ENCODE results near the gene ZNF19. TPM values are rescaled to one million over a fixed set of nuclear protein-coding genes. Genes with fewer than 3 reads are reported as not detected.

The ZNF19 gene
- total and polyA plus RNA-seq, 9 of the 15 experiments (the other 6 are each of a cell fraction or from before 2014, with no cell fraction given), result 1.2 to 2.8 (median 1.8) TPM

GRCh38 chr16:71467810-71468209, 21.3 kb downstream of the ZNF19 start (continued):
- TF ChIP-seq E2F5 (CRISPR knock-in tag; IDR thresholded peaks at IDR 0.05), result peak; percentile 94; the same call in 1 of the 2 replicates
- TF ChIP-seq ZBTB11 (CRISPR knock-in tag; IDR thresholded peaks at IDR 0.05), result peak in 1 of 3 experiments; percentile 71; a peak in 2 of 6 replicates
- no peak for TF ChIP-seq GATAD2B (IDR thresholded peaks at IDR 0.05; ENCODE audit: borderline replicate concordance)
- peak in 1 of 2 experiments; percentile 96; a peak in 2 of 4 replicates for TF ChIP-seq RCOR1 (IDR thresholded peaks at IDR 0.05; ENCODE audit: borderline replicate concordance in 1 of 2, low read depth in 2 of 2, low read length in 2 of 2)
- TF ChIP-seq USF2 (CRISPR knock-in tag; IDR thresholded peaks at IDR 0.05), result peak; percentile 35; the same call in 1 of the 2 replicates
- TF ChIP-seq TAL1 (IDR thresholded peaks at IDR 0.05), result no peak
- peak; percentile 96 for TF ChIP-seq VEZF1 (CRISPR knock-in tag; IDR thresholded peaks at IDR 0.05)
- TF ChIP-seq NCOA6 (IDR thresholded peaks at IDR 0.05), result peak; percentile 97
- TF ChIP-seq PHF20 (IDR thresholded peaks at IDR 0.05; ENCODE audit: partially characterized antibody), result no peak
- TF ChIP-seq SAP30 (IDR thresholded peaks at IDR 0.05; ENCODE audit: borderline replicate concordance, insufficient read depth, low read depth, low read length, poor library complexity, severe bottlenecking), result peak; percentile 87
- TF ChIP-seq POLR2AphosphoS5 (IDR thresholded peaks at IDR 0.05; ENCODE audit: control insufficient read depth, insufficient read depth, low read depth, low read length), result peak; percentile 49; the same call in 1 of the 2 replicates
- TF ChIP-seq ZNF140 (CRISPR knock-in tag; IDR thresholded peaks at IDR 0.05), result no peak
- TF ChIP-seq SREBF2 (CRISPR knock-in tag; IDR thresholded peaks at IDR 0.05), result no peak
- TF ChIP-seq ETV6 (IDR thresholded peaks at IDR 0.05; ENCODE audit: borderline replicate concordance in 1 of 2, low read depth in 2 of 2, low read length in 1 of 2), result no peak
- TF ChIP-seq ETV6 (CRISPR knock-in tag; IDR thresholded peaks at IDR 0.05; ENCODE audit: borderline replicate concordance), result 0 out of 2 replicates have a peak, but pooled peaks have one; percentile 50
- no peak for TF ChIP-seq GABPB2 (CRISPR knock-in tag; conservative IDR thresholded peaks at IDR 0.05)
- TF ChIP-seq ZNF23 (CRISPR knock-in tag; IDR thresholded peaks at IDR 0.05), result no peak
- peak; percentile 79; the same call in 1 of the 2 replicates for TF ChIP-seq BACH1 (tag; IDR thresholded peaks at IDR 0.05)
- no peak; the same call in 1 of the 2 replicates for TF ChIP-seq MAX (CRISPR knock-in tag; IDR thresholded peaks at IDR 0.05)
- TF ChIP-seq HDAC1 (IDR thresholded peaks at IDR 0.05), result peak in 1 of 2 experiments; percentile 61; a peak in 2 of 4 replicates
- TF ChIP-seq MYNN (IDR thresholded peaks at IDR 0.05), result no peak
- peak; percentile 58; the same call in 1 of the 2 replicates for TF ChIP-seq MYNN (CRISPR knock-in tag; IDR thresholded peaks at IDR 0.05)
